GM12872 (cell line): Measurements from ENCODE around the gene TMEM225B.

Experiments used
- CTCF ChIP-seq: IDR thresholded peaks from 3 replicates; pipeline ENCODE4 v1.5.1; 2011; ENCODE audit warnings: low read depth, mild to moderate bottlenecking, low read length, moderate library complexity; ENCODE audit not compliant: insufficient read depth

TMEM225B gene

DNA sequence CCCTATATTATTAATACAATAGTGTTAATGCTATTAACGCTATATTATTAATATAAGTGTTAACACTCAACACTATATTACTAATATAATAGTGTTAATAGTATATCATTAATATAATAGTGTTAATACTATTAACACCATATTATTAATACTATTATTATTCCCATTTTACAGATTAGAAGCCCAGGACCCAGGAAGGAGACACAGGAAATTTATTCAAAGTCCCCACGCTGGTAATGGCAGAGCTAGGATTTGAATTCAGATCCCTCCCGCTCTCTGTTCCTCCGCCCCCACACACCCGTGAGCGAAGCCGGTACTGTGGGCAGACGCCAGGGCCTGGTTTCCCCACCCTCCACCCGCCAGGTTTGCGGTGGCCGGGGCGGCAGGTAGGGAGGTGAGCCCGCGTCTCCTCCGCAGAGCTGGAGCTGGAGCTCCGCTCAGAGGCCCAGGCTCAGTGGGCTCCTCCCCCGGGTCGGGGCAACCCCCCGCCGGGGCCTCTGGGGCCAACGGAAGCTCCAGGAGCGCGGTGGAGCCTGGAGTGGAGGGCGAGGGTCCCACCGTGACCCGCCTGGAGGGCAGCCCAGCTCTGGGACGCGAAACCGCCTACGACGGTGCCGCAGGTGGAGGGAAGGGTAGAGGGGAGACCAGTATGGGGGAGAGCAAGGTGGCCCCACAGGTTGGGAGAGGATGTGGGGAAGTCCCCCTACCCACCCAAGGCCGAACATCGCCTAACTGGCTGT, at the start of gene TMEM225B:
TSS of gene TMEM225B (plus strand) at position 506 of the 740 bp plus-strand sequence. CDS start 6,122 bp downstream, outside the sequence.
- no peak for TF ChIP-seq CTCF

- no peak for TF ChIP-seq CTCF
These were observed 46.7 kb upstream of the TMEM225B start for GRCh38 chr7:99551334-99551733.

- TF ChIP-seq CTCF: no peak
These were observed 46.2 kb upstream of the TMEM225B start, which contains the start of gene FAM200A for GRCh38 chr7:99551767-99552463. FAM200A (minus strand) TSS chr7:99552114; CDS start chr7:99548407, 3,707 bp downstream.

- no peak for TF ChIP-seq CTCF
These were observed 45.0 kb upstream of the TMEM225B start for GRCh38 chr7:99553039-99553438.

- TF ChIP-seq CTCF: no peak
These were observed 43.1 kb upstream of the TMEM225B start for GRCh38 chr7:99554939-99555338.

DNA sequence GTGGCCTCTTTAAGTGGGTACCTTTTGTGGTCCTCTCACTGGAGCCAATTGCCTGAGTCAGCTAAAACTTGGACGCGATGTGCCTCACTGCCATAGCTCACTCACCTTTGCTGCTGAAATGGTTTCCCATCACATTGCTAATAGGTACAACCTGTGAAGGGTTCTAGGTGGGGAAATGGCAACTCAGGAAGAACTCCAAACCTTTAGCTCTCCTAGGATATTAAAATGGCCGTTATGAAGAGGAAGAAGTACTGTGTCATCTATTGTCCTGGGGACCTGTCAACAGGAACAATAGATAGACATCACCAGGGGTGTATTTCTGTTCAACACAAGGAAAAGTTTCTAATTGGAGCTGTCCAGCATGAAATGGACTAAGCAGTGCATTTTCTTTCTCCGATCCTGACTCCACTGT, 40.9 kb upstream of the TMEM225B start:
- no peak for TF ChIP-seq CTCF

DNA sequence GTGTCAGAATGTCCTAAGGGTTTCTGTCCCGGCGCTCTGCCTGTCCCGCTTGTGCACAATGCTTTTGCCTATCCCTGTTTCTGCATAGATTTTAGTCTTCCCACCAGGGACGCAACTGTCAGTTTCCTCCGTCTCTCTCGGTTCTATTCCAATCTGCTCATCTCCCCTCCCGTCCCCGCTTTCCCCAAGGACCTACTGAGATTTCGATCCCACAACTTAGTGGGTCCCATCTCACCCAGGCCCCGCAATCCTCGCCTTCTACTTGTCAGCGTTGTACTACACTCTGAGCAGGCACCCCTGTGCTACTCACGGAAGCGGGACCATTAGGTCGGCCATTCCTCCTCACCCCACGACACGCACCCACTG, 40.1 kb upstream of the TMEM225B start:
- no peak for TF ChIP-seq CTCF
